Thoracic aorta (tissue), 2 donors: ENCODE results near the gene PRSS56. TPM values are rescaled to one million over a fixed set of nuclear protein-coding genes. Genes with fewer than 3 reads are reported as not detected.

Experiments
- ATAC-seq: fragments of 150-250 bp; one replicate; pipeline ENCODE4 v1.8.0; 2017; ENCODE audit warnings: low read depth; ENCODE audit not compliant: insufficient number of reproducible peaks, low FRiP score
- DNase-seq: peaks from one replicate; pipeline ENCODE4 v3.0.0-alpha.2; 2020; ENCODE audit warnings: low spot score
- H3K27ac ChIP-seq, 2 donors: fragments of 200-600 bp; sonication (generic); 1 replicate in 1 of 2; 2 replicates in 1 of 2; pipeline ENCODE4 v1.5.1; 2016; ENCODE audit warnings: mild to moderate bottlenecking in 2 of 2, moderate library complexity in 2 of 2
- H3K27me3 ChIP-seq: fragments of 200-600 bp; sonication (generic); replicated peaks from 2 replicates; pipeline ENCODE4 v1.6.0; 2016; ENCODE audit warnings: mild to moderate bottlenecking; ENCODE audit not compliant: insufficient read depth
- H3K36me3 ChIP-seq: fragments of 200-600 bp; sonication (generic); one replicate; pipeline ENCODE4 v1.5.1; 2016
- H3K4me1 ChIP-seq, 2 donors: fragments of 200-600 bp; sonication (generic); 1 replicate in 1 of 2; 2 replicates in 1 of 2; pipeline versions ENCODE4 v1.5.1 to v1.6.0; 2016; ENCODE audit warnings: low read depth in 2 of 2, mild to moderate bottlenecking in 1 of 2; ENCODE audit not compliant: control insufficient read depth in 1 of 2
- H3K4me3 ChIP-seq: fragments of 200-600 bp; sonication (generic); 2 replicates; pipeline ENCODE4 v1.5.1; 2016; ENCODE audit warnings: mild to moderate bottlenecking
- H3K9me3 ChIP-seq: fragments of 200-600 bp; sonication (generic); 2 replicates; pipeline ENCODE4 v1.5.1; 2016
- total RNA-seq, 2 donors: library from RNA; depleted of rRNA; stranded (reverse); fragments of >200 nt; gene quantifications; one replicate each; pipeline versions ENCODE4 v1.1.0 to v1.2.3, GENCODE V29; 2016
- TF ChIP-seq, protein P1 (sequence below): fragments of 200-600 bp; sonication (generic); IDR thresholded peaks from one replicate; pipeline ENCODE4 v1.5.1; 2019; ENCODE audit warnings: antibody characterized with exemption

Gene PRSS56
- total RNA-seq, 2 donors from 2014 or later: not detected

DNA sequence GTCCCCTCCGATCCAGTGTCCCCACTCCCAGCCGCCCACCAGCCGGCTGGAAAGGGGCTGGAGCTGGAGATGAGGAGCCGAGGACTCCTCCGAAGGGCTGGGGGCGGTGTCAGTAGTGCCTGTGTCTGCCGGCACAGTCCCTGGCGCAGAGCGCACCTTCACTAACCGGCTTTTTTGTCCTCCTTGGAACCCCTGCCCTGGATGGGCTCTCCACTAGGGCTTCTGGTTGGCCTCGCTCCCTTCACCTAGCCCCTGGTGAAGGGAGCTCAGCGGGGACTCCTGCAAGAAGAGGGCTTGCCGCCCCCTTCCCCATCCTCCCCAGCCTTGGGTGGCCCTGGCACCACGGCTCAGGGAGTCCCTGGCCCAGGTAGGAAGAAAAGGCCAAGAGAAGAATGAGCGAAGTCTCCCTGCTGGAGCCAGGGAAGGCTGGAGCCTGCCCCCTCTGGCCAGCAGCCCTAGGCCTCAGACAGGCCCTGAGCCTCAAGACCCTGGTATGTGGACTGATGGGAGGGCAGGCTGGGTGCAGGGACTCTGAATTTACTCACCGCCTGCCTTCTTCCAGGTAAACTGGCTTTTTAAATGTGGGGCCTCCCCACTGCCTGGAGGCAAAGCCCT lies 32.0 kb upstream of the PRSS56 start:
- no peaks in the 10 kb centered on the region for H3K36me3 ChIP-seq
- H3K27ac ChIP-seq: no peak overlapping the region
- H3K4me1 ChIP-seq: peaks cover 0 to 6% of the 10 kb centered on the region in 2 donors
- H3K9me3 ChIP-seq: no peaks in the 10 kb centered on the region
- DNase-seq (no peak), ATAC-seq (no peak)
- H3K27me3 ChIP-seq: peaks cover 3% of the 10 kb centered on the region
- TF ChIP-seq, protein P1, sequence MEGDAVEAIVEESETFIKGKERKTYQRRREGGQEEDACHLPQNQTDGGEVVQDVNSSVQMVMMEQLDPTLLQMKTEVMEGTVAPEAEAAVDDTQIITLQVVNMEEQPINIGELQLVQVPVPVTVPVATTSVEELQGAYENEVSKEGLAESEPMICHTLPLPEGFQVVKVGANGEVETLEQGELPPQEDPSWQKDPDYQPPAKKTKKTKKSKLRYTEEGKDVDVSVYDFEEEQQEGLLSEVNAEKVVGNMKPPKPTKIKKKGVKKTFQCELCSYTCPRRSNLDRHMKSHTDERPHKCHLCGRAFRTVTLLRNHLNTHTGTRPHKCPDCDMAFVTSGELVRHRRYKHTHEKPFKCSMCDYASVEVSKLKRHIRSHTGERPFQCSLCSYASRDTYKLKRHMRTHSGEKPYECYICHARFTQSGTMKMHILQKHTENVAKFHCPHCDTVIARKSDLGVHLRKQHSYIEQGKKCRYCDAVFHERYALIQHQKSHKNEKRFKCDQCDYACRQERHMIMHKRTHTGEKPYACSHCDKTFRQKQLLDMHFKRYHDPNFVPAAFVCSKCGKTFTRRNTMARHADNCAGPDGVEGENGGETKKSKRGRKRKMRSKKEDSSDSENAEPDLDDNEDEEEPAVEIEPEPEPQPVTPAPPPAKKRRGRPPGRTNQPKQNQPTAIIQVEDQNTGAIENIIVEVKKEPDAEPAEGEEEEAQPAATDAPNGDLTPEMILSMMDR: no peak
- H3K4me3 ChIP-seq: no peak overlapping the region

DNA sequence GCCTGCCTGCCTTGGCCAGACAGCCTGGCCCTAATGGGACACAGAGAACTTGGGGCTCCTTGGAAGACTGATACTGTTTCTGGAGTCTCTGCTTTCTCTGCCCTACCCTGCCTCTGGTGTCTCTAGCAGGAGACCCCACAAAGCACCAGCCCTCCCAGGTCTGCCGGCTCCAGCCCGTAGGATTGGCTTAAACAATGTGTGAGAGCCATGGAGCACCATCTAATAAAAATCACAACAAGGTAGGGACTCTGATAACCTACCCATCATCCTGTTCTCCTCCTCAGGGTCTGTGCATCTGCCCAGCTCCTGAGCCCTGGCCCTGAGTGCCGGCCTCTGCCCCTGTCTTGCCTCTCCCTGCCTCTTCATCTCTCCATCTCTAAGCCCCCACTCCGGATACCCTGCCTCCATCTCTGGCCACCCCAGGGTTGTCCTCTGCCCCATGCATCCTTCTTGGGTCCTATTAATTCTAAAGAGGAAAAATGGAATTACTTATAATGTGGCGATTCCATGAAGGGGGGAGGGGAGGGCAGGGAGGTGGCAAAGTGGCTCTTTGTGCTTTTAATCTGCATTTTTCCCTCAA lies 31.4 kb upstream of the PRSS56 start:
- Histone ChIP-seq H3K27me3 (peaks cover 3% of the 10 kb centered on the region), H3K9me3 (no peaks in the 10 kb centered on the region), H3K27ac (no peak overlapping the region), H3K4me1 (peaks cover 0 to 6% of the 10 kb centered on the region in 2 donors), H3K36me3 (no peaks in the 10 kb centered on the region), H3K4me3 (no peak overlapping the region)
- ATAC-seq (no peak), DNase-seq (no peak)
- TF ChIP-seq, protein P1: no peak

DNA sequence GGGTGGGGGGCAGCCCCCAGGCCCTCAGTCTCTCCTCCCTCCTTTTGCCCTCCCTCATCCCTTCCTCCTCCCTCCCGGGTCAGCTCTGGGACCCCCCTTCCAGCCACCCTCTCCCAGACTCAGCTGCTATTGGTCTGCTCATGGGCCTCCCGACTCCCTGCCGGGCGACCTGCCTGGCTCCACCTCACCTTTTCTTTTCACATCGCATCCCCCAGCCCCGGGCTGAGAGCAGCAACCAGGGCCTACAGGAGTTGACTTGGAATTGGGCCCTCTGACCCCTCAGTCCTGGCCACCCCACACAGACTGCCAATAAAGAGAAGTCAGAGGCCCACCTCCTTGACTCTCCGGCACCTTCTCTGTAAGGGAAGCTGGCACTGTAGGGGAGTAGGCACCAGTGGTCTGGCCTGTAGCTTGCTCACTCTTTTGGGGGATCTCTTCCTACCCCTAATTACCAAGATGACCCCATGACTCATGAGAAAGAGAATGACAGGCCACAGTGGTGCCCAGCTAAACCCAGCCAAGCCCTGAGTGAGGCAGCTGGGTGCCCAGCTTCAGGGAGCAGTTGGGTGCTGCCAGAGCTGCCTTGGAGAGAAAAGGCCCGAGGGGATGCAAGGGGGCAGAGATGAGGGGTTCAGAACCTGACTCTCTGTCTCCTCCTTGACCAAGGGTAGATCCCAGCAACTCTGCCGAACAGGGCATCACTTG lies 30.5 kb upstream of the PRSS56 start:
- H3K9me3 ChIP-seq: no peaks in the 10 kb centered on the region
- H3K4me3 ChIP-seq: no peak overlapping the region
- ATAC-seq: no peak
- peaks cover 3% of the 10 kb centered on the region for H3K27me3 ChIP-seq
- no peak overlapping the region for H3K27ac ChIP-seq
- TF ChIP-seq, protein P1: no peak
- peaks cover 0 to 6% of the 10 kb centered on the region in 2 donors for H3K4me1 ChIP-seq
- DNase-seq: no peak
- H3K36me3 ChIP-seq: no peaks in the 10 kb centered on the region

DNA sequence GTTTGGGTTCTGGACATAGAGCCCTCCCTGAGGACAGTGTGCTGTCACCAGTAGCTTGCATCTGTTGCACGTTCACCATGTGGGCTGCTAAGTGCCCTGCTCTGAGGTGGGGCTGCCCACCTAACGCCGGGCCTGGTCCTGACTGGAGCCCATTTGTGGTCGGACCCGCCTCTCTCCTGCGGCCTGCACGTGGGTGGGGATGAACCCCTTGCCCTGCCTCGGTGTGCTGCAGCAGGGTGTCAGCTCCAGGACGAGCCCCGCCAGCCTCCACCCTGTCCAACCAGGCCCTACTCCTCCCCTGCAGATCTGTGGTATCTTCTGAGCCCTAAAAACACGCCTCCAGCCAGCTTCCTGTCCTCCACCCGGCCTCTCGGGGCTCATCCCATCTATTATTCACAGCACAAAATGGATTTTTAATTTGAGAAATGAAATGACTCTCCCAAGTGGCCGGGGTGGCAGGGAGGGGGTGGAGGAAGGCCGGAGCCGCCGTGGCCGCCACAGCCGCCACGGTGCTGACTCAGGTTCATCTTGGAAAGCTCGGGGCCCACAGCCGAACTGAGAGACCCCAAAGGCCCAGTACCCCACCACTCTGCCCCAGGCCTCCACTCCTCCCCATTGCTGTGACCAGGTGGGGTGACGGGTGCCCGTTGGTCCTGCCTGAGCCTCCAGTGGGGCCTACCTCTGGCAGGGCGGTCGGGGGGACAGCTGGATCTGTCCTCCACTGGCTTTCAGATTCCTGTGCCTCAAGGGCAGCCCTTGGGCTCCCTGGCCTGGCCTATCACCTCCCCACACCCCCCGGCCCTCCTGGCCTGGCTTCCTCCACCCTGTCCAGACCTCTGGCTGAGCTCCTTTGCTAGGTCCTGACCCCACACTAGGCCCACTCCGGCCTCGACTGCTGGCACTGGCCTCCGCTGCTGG lies 29.7 kb upstream of the PRSS56 start:
- DNase-seq: no peak
- no peak for ATAC-seq
- H3K36me3 ChIP-seq: no peaks in the 10 kb centered on the region
- H3K9me3 ChIP-seq: no peaks in the 10 kb centered on the region
- peaks cover 3% of the 10 kb centered on the region for H3K27me3 ChIP-seq
- H3K4me1 ChIP-seq: peaks cover 0 to 6% of the 10 kb centered on the region in 2 donors
- TF ChIP-seq, protein P1: no peak
- no peak overlapping the region for H3K27ac ChIP-seq
- no peak overlapping the region for H3K4me3 ChIP-seq
